HG03378 (cell line): ENCODE results near the gene CDK14.
"Not testable (repeated sequence)": the region's sequence is repeated elsewhere in the genome, so short reads cannot be mapped to it uniquely, and the experiment has no call there.

Experiments used
- ATAC-seq: cut with Tn5 transposase; IDR thresholded peaks from one replicate; pipeline ENCODE4 v1.9.1; 2021; ENCODE audit warnings: mild to moderate bottlenecking, moderate library complexity; ENCODE audit not compliant: unreplicated experiment

CDK14 gene

DNA sequence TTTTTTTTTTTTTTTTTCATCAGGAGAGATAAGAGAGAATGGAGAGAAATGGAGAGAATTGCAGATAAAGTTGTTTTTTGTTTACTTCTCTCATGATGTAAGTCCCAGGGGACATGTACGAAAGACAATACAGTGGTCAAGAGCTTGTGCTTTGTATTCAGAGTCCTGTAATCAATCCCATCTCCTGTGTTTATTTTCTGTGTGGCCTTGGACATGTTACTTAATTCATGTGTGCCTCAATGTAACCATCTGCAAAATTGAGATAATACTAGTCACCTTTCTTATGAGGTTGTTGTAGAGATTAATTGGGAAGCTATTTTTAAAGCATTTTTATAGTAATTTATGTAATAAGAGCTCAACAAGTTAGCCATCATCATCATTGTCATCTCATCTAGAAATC is 117.5 kb downstream of the CDK14 start:
- ATAC-seq = no peak

DNA sequence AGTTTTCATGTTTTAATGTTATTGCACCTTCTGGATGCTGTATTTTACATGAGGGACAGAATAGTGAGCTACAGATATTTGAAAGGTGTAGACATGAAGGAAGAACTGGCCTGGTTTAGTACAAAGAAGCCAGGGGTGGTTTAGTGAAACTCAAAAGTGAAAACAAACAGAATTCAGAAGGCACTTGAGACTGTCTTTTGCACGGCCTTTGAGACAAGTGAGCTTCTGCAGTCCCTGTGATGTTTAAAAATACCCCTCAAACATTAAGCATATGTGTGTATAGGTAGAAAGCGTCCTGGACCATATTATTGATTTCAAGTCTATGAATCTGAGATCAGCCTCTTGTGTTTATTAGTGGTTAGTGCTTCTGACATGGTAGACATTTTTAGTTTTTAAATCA is 118.9 kb downstream of the CDK14 start:
- peak; percentile 42 for ATAC-seq

DNA sequence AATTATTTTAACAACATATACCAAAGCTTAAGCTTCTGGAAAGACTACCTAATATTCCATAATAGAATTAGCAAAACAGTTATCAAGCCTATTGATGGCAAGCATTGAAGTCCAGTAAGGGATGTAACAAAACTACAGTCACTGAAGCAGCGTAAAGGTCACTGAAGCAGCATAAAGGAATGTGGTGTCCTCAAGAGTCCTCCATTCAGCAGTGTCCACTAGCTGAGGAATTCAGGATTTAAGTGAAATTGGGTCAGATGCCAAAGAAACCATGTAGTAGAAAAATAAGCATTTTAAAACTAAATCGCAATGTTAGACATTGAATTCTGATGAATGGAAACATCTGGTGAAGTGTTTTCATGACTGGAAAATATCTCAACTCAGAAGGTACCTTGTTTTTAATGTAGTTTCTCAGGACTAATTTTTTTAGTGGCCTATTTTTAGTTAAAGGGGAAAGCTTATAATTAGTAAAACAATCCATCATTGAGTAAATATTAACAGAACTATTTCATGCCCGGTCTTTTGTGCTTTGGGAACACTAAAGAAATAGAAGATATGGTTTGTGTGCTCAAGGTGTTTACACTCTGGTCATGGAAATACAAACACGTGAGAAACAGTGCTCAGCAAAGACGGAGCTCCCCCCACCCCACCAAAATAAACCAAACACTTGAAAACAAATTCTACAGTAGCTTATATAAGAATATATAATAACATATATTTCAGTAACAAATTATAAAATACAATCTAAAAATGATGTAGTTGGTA is 121.4 kb downstream of the CDK14 start:
- ATAC-seq = no peak

DNA sequence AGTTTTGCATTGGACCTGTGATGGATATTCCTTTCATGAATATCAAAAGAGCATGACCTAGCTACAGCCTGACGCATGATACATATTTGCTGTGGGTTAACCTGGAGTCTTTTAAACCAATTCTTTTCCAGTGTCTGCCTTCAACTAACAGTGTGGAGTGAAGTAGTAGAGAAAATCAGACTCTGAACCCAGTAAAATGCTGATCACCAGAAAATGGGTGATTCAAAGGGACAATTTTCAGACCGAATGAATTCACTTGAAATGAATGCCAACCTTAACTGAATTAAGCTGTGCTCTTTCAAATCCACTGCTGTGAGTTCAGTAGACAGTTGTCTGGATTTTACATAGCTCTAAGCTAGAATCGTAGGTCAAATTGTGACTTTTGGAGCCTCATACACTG is 123.0 kb downstream of the CDK14 start:
- ATAC-seq = no peak

DNA sequence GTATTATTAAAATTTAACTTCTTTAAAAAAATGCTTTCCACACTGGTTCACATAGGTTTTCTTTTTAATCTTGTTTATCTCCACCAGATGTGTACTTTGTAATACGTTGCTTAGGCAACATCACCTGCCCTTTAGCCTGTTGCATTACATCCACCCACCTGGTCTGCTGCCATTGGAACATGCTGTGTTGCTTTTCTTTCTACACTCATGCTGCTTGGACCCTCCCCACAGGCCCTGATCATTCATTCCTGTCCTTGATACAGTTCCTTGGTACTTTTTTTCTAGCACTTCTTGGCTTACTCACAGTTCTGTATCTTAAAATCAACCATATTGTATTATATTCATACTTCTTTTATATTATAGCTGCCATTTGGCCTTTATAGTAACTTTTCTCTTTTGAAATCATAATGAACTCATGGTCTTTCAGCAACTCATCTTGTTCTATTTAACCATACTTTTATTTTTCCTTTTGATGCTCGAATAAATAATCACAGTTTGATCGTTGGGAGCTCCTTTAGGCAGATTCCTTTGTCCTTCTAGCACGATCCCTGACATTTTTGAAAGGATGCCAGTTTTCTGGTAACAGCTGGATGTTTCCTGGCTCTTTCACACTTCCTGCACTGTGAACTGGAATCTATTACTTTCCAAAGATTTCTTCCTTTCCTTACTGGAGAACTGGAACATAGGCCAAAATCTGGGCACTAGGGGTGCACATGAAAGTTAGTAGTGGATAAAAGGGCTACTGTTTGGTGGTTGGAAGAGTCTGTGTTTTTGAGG is 125.1 kb downstream of the CDK14 start:
- no peak for ATAC-seq

DNA sequence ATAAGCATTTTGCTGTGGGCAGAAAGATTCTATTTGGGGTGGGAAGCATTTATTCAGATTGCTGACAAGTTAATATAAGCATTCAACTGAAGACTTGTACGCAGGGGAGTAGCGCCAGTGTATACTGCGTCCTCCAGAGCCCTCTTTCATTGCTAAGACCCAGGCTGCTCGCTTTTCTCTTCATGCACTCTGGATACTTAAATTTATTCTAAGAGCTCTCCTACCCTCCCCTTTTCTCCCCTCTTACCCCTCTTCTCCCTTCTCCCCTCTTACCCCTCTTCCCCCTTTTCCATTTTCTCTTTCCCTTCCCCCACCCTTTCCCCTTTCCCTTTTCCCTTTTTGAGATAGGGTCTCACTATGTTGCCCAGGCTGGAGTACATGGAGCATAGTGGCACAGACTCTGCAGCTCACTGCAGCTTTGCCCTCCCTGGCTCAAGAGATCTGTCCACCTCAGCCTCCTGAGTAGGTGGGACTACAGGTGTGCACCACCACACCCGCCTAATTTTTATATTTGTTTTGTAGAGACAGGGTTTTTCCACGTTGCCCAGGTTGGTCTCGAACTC is 125.8 kb downstream of the CDK14 start:
- ATAC-seq = no peak

DNA sequence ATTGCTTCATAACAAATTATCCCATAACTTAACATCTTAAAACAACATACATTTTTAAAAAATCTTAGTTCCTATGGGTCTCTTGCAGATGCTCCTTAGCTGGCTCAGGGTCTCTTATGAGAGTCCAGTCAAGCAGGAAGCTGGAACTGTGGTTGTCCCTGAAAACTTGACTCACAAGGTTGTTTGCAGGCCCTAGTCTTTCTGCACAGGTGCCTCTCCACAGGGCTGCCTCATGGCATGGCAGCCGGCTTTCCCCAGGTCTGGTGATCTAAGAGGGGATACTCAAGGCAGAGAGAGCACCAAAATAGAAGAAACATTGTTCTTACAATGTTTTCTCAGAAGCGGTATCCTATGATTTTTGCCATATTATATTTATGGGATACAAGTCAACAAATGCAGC is 127.1 kb downstream of the CDK14 start:
- no peak for ATAC-seq

DNA sequence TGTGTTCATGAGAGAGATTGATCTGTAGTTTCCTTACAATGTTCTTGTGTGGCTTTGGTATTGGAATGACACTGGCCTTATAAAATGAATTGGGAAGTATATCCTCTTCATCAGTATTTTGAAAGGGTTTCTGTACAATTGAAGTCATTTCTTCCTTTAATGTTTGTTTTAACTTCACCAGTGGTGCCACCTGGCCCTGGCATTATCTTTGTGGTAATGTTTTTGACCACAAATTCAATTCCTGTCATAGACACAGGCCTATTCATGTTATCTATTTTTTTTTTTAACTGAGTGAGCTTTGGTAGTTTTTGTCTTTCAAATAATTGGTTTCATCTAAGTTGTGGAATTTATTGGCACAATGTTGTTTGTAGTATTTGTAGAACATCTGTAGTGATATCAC is 127.7 kb downstream of the CDK14 start:
- ATAC-seq = no peak

DNA sequence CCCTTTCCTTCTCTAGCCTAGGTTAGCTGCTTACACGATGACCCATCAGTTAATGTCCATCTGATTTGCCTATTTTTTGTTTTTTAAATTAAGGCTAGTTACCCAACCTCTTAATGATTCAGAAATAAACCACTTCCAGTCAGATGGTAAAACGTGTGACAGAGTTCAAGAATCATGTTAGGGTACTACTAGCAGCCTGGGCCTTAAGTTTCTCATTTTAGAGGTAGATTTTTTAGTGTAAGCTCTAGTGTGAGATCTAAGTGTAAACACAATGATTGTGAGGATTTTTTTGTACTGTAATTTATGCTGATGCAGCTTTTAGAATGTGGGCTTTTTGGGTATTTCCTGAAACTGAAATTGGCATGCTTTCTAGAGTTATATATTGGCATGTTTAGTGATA is 130.0 kb downstream of the CDK14 start:
- ATAC-seq = peak; percentile 33

DNA sequence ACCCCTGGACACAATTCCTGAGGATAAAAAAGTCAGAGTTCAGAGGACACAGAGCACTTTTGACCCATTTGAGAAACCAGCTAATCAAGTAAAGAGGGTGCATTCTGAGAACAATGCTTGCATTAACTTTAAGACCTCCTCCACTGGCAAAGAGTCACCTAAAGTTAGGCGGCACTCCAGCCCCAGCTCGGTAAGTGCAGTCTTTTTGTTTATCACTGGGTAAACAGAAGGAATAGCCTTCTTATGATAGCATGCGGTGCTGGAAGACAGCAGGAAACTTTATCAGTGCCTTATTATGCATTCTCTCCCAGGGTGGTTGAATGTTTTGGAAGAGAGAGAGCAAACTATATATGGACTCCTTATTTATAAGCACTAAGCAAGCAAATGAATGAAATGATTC is 130.5 kb downstream of the CDK14 start:
- ATAC-seq = peak; percentile 21

DNA sequence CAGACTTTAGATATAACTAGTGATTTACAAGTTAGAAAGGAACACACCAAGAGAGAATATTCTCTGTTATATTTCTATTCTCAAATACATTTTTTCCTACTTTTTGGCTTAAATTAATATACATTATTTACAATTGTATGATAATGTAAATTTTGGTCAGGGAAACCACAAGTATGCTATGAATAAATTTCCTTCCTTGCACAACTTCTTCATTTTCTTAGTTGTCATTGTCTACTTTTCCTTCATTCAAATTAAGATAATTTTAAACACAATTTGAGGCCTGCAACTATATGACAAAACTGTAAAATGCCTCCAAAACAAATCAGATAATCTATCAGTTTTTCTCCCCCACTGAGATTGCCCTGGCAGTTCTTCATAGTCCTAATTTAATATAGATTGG is 131.3 kb downstream of the CDK14 start:
- ATAC-seq = no peak

DNA sequence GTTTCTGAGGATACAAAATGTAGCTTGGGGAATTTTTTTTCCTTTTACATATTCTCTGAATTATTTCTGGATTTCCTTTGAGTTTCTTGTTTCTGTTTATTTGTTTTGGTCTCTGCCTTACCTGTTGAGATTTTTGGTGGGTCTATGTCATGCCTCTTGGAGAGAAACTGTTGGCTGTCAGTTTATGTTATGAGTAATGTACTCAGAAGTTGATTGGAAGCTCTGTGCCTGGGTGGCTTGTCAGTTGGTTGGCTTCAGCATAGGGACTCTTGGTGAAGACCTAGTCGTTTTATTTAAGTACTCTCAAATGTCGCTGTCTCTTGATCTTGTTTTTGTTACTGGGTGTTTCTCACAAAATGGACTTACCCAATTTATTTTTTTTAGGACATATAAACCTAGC is 132.4 kb downstream of the CDK14 start:
- peak; percentile 86 for ATAC-seq

DNA sequence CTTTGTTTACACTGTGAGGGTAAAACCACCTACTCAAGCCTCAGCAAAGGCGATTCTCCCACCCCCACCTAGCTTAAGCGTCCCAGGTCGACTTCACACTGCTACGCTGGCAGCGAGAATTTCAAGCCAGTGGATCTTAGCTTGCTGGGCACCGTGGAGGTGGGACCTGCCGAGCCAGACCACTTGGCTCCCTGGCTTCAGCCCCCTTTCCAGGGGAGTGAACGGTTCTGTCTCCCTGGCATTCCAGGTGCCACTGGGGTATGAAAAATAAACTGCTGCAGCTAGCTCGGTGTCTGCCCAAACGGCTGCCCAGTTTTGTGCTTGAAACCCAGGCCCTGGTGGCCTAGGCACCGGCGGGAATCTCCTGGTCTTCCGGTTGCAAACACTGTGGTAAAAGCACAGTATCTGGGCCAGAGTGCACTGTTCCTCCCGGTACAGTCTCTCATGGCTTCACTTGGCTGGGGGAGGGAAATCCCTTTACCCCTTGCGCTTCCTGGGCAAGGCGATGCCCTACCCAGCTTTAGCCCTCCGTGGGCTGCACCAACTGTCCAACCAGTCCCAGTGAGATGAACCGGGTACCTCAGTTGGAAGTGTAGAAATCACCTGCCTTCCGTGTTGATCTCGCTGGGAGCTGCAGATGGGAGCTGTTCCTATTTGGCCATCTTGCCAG is 139.6 kb downstream of the CDK14 start:
- not testable (repeated sequence) for ATAC-seq

DNA sequence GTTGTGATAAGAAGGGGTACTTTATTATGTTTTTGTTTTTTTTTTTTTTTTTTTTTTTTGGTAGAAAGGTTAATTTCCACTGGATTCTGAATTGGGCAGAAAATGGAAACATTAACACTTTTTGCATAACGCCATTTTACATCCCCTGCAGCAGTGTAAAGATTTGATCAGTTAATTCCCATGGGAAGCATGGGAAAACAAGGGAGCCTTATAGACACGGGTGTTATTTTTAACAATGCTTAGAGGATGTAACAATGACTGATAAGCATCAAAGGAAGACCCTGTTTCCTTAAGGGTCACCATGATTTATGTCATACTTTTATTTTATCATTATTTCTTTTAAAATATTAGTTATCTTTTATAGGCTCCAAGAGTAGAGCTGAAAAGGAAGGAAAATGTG is 140.2 kb downstream of the CDK14 start:
- no peak for ATAC-seq

DNA sequence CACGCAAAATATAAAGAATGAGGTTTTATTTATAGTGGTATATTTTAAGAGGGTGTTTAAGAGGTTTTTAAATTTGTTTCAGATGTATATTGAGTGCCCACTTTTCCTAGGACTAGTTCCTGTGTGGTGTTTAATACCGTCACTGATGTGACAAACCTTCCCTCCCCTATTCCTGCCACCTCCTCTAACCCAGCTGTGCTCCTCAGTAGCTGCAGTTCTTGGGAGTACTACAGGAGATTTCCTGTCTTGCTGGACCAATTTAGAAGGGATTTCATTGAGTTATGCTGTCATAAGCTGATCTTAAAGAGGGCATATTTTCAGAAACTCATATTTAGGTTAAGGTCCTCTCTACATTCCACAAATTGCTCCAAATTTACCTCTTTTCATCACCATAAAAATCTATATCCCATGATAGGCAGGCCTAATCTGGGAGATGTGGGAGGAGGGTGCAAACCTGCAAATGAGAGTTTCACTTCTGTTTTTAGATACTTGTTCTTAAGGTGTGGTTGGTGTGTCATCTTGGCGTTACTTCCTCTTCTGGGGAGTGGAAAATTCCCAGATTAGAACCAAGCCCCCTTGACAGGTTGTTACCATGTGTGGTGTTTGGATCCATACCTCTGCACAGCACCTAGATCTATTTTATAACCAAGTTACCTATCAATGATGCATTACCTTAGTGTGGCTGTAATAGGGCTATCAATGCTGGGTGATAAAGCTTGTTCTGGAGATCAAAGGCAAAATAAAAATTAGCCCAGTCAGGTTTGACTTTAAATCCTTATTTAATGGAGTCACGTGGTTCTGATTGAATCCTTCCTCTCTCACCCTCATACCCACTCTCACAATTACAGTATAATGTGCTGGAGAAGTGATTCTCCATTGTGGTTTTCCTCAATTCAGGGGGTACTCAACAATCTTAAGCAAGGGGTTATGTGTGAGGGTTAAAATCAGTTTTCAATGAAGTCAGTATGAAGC is 141.1 kb downstream of the CDK14 start:
- peak; percentile 96 for ATAC-seq

DNA sequence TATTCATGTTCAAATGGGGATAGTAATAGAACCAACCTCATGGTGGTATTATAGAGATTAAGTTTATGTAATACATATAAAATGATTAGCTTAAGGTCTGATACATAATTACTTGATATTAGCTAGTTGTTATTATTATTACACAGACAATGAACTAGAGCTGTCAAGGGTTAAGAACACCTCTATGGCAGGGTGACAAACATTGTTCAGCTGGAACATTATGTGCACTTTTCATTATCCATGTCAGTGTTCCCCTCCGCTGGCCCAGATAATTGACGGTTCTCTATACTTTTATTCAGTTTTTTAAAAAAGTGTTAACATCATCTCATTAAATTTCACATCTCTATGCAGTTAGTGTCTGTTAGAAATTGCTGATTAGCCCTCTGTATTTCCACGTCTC is 142.1 kb downstream of the CDK14 start:
- no peak for ATAC-seq

DNA sequence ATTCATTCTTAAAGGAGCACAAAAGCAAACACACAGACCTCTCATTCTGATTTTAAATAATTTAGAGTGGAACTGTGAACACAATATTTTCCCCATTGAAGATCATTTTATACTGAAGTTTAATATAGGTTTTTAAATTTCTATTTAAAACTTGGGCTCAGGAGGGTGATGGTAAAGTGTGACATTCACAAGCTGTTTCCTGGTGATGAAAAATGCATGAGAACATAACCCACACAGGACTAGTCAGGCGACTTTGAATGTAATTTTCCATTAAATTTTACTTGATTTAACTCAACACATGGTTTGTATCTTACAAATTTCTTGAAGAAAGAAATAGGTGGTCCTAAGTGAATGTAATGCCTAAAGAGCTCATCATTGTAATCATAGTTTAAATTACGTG is 143.6 kb downstream of the CDK14 start:
- ATAC-seq = no peak

DNA sequence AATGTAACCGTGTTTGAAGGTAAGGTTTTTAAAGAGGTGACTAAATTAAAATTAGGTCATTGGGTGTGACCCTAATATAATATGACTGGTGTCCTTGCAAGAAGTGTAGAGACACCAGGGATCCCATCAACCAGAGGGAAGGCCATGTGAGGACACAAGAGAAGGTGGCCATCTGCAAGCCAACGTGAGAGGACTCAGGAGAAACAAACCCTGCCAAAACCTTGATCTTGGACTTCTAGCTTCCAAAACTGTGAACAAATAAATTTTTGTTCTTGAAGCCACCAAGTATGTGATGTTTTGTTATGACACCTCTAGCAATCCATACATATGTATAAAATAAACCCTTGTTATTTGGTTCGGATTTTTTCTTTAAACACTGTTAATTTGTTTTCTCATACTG is 144.3 kb downstream of the CDK14 start:
- no peak for ATAC-seq

DNA sequence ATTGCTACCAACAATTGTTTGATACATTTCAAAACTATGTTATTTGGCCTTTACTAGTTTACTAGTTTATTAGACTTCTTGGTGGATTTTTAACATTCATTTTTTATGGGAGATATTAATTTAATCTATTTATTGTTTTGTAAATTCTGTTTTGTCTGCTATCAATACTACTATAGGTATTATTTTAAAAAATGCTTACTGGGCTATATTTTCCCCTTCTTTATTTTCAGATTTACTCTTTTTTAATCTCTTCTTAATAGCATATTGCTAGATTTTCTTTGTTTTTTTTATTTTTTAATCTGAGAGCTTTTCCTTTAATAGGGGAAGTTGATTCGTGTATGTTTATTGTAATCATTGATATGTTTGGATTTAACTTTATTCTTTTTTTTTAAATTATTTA is 147.5 kb downstream of the CDK14 start:
- no peak for ATAC-seq

DNA sequence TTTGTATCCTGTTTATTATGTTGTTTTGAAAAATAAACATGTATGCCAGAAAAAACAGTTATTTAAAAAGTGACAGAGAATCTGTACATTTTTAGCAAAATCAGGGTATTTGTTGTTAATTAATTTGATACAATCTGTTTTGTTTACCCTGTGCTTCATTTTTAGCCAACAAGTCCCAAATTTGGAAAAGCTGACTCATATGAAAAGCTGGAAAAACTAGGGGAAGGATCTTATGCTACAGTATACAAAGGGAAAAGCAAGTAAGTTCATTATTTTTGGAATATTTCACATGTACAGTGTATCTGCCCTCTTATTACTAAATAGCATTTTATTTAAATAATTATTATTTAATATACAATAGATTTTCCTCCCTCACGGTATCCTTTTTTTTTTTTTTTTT is 151.4 kb downstream of the CDK14 start:
- no peak for ATAC-seq
